NT2/D1 (cell line): ENCODE results near the gene MAP4K1.
"Not testable (repeated sequence)": the region's sequence is repeated elsewhere in the genome, so short reads cannot be mapped to it uniquely, and the experiment has no call there.

Source experiments
- DNase-seq: peaks from one replicate; pipeline ENCODE4 v3.0.0-alpha.2; 2011; ENCODE audit warnings: low read depth, low spot score
- H3K27me3 ChIP-seq: 2 replicates; pipeline ENCODE4 v1.6.0; 2011; ENCODE audit warnings: mild to moderate bottlenecking; ENCODE audit not compliant: insufficient read length, insufficient read depth
- H3K36me3 ChIP-seq: 2 replicates; pipeline ENCODE4 v1.6.1; 2011; ENCODE audit warnings: mild to moderate bottlenecking, low read length, mixed read lengths; ENCODE audit not compliant: insufficient read depth, insufficient read length
- H3K4me1 ChIP-seq: 2 replicates; pipeline ENCODE4 v1.5.1; 2011; ENCODE audit not compliant: insufficient read depth, insufficient read length
- H3K4me3 ChIP-seq: 2 replicates; pipeline ENCODE4 v1.5.1; 2011; ENCODE audit warnings: low read depth; ENCODE audit not compliant: insufficient read length
- H3K9ac ChIP-seq: 2 replicates; pipeline ENCODE4 v1.6.0; 2011; ENCODE audit warnings: low read depth; ENCODE audit not compliant: insufficient read length
- H3K9me3 ChIP-seq: 2 replicates; pipeline ENCODE4 v1.5.1; 2011; ENCODE audit warnings: mild to moderate bottlenecking, low read length; ENCODE audit not compliant: insufficient read depth
- SUZ12 ChIP-seq: IDR thresholded peaks from 2 replicates; pipeline ENCODE4 v1.6.1; 2011; ENCODE audit not compliant: insufficient read length, insufficient read depth; ENCODE audit errors: extremely low read depth
- YY1 ChIP-seq: IDR thresholded peaks from 2 replicates; pipeline ENCODE4 v1.6.1; 2011; ENCODE audit not compliant: insufficient read length, insufficient read depth
- ZNF274 ChIP-seq: IDR thresholded peaks from 2 replicates; pipeline ENCODE4 v1.6.1; 2011; ENCODE audit warnings: mild to moderate bottlenecking, low read depth, low read length

Gene MAP4K1

DNA sequence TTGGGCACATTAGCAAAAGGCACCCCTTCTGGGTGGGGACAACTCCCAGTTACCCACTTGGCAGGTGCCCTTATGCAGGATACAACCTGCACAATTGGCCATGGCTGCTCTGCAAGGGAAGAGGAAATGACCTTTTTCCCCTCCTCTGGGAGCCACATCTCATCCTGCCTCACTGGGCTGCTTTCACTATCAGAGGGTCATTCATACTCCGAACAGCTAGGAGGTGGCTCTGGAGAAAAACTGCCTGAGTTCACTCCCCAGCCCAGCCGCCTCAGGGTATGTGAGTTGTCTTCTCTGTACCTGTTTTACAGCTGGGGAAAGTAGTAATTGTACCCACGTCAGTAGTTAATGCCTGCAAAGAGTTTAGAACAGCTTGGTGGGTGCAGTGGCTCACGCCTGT, 22.6 kb upstream of the MAP4K1 start:
- Histone ChIP-seq H3K4me3 (no peak overlapping the region), H3K9ac (no peak overlapping the region), H3K9me3 (no peaks in the 10 kb centered on the region; the same call in 1 of the 2 replicates), H3K27me3 (no peaks in the 10 kb centered on the region), H3K36me3 (peaks cover 13% of the 10 kb centered on the region), H3K4me1 (peaks cover 3% of the 10 kb centered on the region)
- DNase-seq: no peak
- no peak for TF ChIP-seq SUZ12

GRCh38 chr19:38639679-38640078, 21.9 kb upstream of the MAP4K1 start:
- no peak for DNase-seq
- Histone ChIP-seq H3K27me3 (no peaks in the 10 kb centered on the region), H3K4me1 (peaks cover 3% of the 10 kb centered on the region), H3K9ac (no peak overlapping the region), H3K36me3 (peaks cover 20% of the 10 kb centered on the region), H3K9me3 (no peaks in the 10 kb centered on the region; the same call in 1 of the 2 replicates), H3K4me3 (no peak overlapping the region)
- TF ChIP-seq SUZ12 (no peak), ZNF274 (no peak), YY1 (no peak)

DNA sequence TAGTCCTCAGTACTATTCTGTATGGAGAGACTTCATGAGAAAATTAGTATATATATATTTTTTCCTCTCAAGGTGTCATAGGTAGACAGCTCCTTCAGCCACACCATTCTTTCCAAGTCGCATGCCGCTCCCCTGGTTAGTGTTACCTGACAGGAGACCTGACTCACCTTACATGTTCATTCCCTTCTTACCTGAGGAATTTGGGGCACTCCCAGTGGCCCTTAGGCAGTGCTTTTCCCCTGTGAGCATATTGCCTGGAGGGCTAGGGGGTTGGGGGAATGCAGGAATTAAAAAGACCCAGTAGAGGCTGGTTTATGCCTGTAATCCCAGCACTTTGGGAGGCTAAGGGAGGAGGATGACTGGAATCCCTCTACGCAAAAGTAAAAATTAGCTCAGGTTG, 20.7 kb upstream of the MAP4K1 start:
- H3K36me3 ChIP-seq: peaks cover 20% of the 10 kb centered on the region
- no peak overlapping the region for H3K9ac ChIP-seq
- H3K4me1 ChIP-seq: peaks cover 3% of the 10 kb centered on the region
- no peaks in the 10 kb centered on the region for H3K9me3 ChIP-seq
- no peak overlapping the region for H3K4me3 ChIP-seq
- TF ChIP-seq YY1 (no peak), SUZ12 (no peak), ZNF274 (no peak)
- DNase-seq: no peak
- no peaks in the 10 kb centered on the region for H3K27me3 ChIP-seq

GRCh38 chr19:38635483-38636399, 18.0 kb upstream of the MAP4K1 start:
- TF ChIP-seq ZNF274 (no peak), YY1 (no peak), SUZ12 (no peak)
- Histone ChIP-seq H3K9ac (no peak overlapping the region), H3K9me3 (no peaks in the 10 kb centered on the region), H3K36me3 (peaks cover 30% of the 10 kb centered on the region), H3K27me3 (no peaks in the 10 kb centered on the region), H3K4me3 (no peak overlapping the region), H3K4me1 (peaks cover 2% of the 10 kb centered on the region)
- DNase-seq: no peak

DNA sequence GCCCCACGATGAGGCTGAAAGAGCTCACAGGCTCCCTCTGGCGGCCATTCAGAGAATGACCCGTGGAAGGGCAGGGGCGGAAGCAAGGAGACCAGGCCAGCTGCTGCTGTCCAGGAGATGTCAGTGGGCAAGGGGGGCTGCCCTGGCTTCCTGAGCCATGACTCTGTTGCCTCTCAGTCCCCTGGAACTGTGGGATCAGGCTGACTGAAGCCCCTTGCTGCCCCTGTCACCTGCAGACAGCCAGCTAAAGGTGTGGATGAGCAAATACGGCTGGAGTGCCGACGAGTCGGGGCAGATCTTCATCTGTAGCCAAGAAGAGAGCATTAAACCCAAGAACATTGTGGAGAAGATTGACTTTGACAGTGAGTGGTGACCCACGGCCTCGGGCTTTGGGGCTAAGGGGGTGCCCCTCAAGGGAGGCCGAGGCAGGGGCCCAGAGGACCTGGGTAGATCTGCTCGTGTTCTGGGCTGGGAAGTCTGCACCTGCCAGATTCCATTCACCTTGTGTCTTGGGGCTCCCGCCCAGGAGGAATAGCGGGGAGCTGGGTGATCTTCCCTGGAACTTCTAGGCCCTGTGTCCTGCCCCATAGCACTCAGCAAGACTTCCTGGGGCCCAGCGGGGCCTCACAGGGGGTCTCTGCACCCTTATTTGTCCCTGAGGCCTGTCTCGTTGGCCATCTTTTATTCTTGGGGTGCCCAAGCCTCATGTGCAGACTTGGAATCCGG, 17.2 kb upstream of the MAP4K1 start:
- TF ChIP-seq YY1 (no peak), ZNF274 (no peak), SUZ12 (no peak)
- Histone ChIP-seq H3K9me3 (no peaks in the 10 kb centered on the region), H3K27me3 (no peaks in the 10 kb centered on the region), H3K4me1 (peaks cover 2% of the 10 kb centered on the region), H3K4me3 (no peak overlapping the region), H3K36me3 (peaks cover 31% of the 10 kb centered on the region), H3K9ac (no peak overlapping the region)
- no peak for DNase-seq

DNA sequence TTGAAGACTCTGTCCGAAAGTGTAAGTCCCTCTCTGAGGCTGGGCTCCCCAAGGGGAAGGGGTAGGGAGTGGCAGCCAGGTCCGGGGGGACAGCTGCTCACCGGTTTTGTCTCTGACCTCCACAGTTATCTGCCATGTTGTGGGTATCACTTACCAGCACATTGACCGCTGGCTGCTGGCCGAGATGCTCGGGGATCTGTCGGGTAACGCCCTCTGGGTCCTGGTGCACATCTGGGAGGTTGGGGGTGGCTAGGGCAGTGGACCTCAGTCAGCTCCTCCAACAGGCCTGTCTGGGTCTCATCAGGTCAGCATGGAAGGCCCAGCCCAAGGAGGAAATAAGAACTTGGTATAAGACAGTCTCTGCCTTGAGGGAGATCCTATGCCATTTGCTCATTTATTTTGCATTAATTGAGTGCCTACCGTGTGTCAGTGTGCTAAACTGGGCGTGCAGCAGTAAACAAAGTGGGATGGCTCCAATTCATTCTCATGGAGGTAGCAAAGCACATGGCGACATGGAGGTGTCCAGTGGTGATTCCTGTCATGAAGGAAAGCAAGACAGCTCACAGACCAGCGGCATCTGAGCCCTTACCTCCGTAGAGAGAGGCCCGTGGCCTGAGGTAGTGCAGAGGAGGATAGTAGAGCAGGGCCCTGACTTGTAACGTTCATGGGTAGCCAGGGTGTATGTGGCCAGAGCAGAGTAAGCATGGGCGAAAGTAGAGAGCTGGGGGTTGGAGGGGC, 14.9 kb upstream of the MAP4K1 start:
- TF ChIP-seq YY1: no peak
- TF ChIP-seq ZNF274: no peak
- TF ChIP-seq SUZ12: no peak
- H3K4me3 ChIP-seq: no peak overlapping the region
- H3K9ac ChIP-seq: no peak overlapping the region
- no peaks in the 10 kb centered on the region for H3K9me3 ChIP-seq
- peaks cover 2% of the 10 kb centered on the region for H3K4me1 ChIP-seq
- peaks cover 46% of the 10 kb centered on the region for H3K36me3 ChIP-seq
- DNase-seq: no peak
- no peaks in the 10 kb centered on the region for H3K27me3 ChIP-seq

DNA sequence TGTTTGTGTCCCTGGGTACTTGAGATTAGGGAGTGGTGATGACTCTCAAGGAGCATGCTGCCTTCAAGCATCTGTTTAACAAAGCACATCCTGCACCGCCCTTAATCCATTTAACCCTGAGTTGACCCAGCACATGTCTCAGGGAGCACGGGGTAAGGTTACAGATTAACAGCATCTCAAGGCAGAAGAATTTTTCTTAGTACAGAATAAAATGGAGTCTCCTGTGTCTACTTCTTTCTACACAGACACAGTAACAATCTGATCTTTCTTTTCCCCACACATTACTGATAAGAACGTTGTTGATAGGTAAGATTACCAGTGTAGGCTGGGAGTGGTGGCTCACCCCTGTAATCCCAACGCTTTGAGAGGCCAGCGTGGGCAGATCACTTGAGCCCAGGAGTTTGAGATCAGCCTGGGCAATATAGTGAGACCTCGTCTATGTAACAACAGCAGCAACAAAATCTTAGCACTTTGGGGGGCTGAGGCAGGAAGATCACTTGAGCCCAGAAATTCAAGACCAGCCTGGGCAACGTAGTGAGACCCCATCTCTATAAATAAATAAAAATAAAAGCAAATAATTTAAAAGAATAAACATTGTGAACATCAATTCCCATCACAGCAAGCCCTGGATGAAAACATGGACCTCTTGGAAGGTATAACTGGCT, 14.2 kb upstream of the MAP4K1 start:
- H3K4me1 ChIP-seq, DNase-seq, H3K4me3 ChIP-seq, H3K9me3 ChIP-seq, H3K9ac ChIP-seq, H3K27me3 ChIP-seq: not testable (repeated sequence)
- peaks cover 52% of the 10 kb centered on the region for H3K36me3 ChIP-seq

GRCh38 chr19:38631301-38631700, 13.5 kb upstream of the MAP4K1 start:
- H3K9me3 ChIP-seq, H3K4me3 ChIP-seq, DNase-seq, H3K27me3 ChIP-seq, H3K9ac ChIP-seq, H3K4me1 ChIP-seq: not testable (repeated sequence)
- H3K36me3 ChIP-seq: peaks cover 55% of the 10 kb centered on the region
